GM19395 (cell line): ENCODE data around the gene THRB.

Source experiments
- ATAC-seq: cut with Tn5 transposase; IDR thresholded peaks from one replicate; pipeline ENCODE4 v1.9.1; 2021; ENCODE audit warnings: mild to moderate bottlenecking, moderate library complexity; ENCODE audit not compliant: unreplicated experiment

THRB gene

GRCh38 chr3:24385012-24385615, 109.5 kb downstream of the THRB start:
- no peak for ATAC-seq

- no peak for ATAC-seq
These were observed 112.0 kb downstream of the THRB start for GRCh38 chr3:24382647-24383046.

- no peak for ATAC-seq
These were observed 114.7 kb downstream of the THRB start for GRCh38 chr3:24379936-24380335.

GRCh38 chr3:24378313-24378712, 116.3 kb downstream of the THRB start:
- no peak for ATAC-seq

GRCh38 chr3:24377218-24377993, 117.2 kb downstream of the THRB start:
- no peak for ATAC-seq

- no peak for ATAC-seq
These were observed 118.7 kb downstream of the THRB start for GRCh38 chr3:24375947-24376384.

- no peak for ATAC-seq
These were observed 119.8 kb downstream of the THRB start for GRCh38 chr3:24374801-24375200.

- ATAC-seq = no peak
These were observed 121.3 kb downstream of the THRB start for GRCh38 chr3:24373198-24373959.

- ATAC-seq = no peak
These were observed 122.0 kb downstream of the THRB start for GRCh38 chr3:24372559-24373197.

GRCh38 chr3:24370352-24371090, 124.1 kb downstream of the THRB start:
- no peak for ATAC-seq

GRCh38 chr3:24368605-24369004, 126.0 kb downstream of the THRB start:
- no peak for ATAC-seq

- ATAC-seq = no peak
These were observed 126.9 kb downstream of the THRB start for GRCh38 chr3:24367664-24368264.

- no peak for ATAC-seq
These were observed 127.4 kb downstream of the THRB start for GRCh38 chr3:24367216-24367615.

- ATAC-seq = no peak
These were observed 129.5 kb downstream of the THRB start for GRCh38 chr3:24365168-24365567.

- no peak for ATAC-seq
These were observed 130.3 kb downstream of the THRB start for GRCh38 chr3:24364359-24364758.

GRCh38 chr3:24363242-24363641, 131.4 kb downstream of the THRB start:
- no peak for ATAC-seq

- no peak for ATAC-seq
These were observed 133.0 kb downstream of the THRB start for GRCh38 chr3:24361623-24362022.

- no peak for ATAC-seq
These were observed 133.7 kb downstream of the THRB start for GRCh38 chr3:24360957-24361356.

- ATAC-seq = no peak
These were observed 134.8 kb downstream of the THRB start for GRCh38 chr3:24359645-24360462.
